Osteocyte (in vitro differentiated cells): ENCODE data around the gene RORB. TPM values are rescaled to one million over a fixed set of nuclear protein-coding genes. Genes with fewer than 3 reads are reported as not detected.

ENCODE experiments used
- DNase-seq: peaks from one replicate; pipeline ENCODE4 v3.0.0; 2021; ENCODE audit warnings: mixed read lengths; ENCODE audit not compliant: unreplicated experiment; ENCODE audit errors: extremely low spot score
- H3K27ac Mint-ChIP-seq: one replicate; pipeline ENCODE4 v1.8.0; 2021; ENCODE audit warnings: mild to moderate bottlenecking, mixed read lengths; ENCODE audit not compliant: unreplicated experiment
- H3K27me3 Mint-ChIP-seq: one replicate; pipeline ENCODE4 v1.8.0; 2021; ENCODE audit warnings: mixed read lengths; ENCODE audit not compliant: unreplicated experiment
- H3K36me3 Mint-ChIP-seq: one replicate; pipeline ENCODE4 v1.8.0; 2021; ENCODE audit warnings: mixed read lengths; ENCODE audit not compliant: unreplicated experiment
- H3K4me1 Mint-ChIP-seq: one replicate; pipeline ENCODE4 v1.8.0; 2021; ENCODE audit warnings: mixed read lengths; ENCODE audit not compliant: unreplicated experiment
- H3K4me3 Mint-ChIP-seq: one replicate; pipeline ENCODE4 v1.8.0; 2021; ENCODE audit warnings: mild to moderate bottlenecking, moderate library complexity, mixed read lengths; ENCODE audit not compliant: unreplicated experiment
- H3K9me3 Mint-ChIP-seq: one replicate; pipeline ENCODE4 v1.8.0; 2021; ENCODE audit warnings: mixed read lengths; ENCODE audit not compliant: unreplicated experiment
- total RNA-seq: library from RNA; stranded (reverse); gene quantifications from 2 replicates; pipeline ENCODE4 v1.2.1, GENCODE V29; 2021
- TF ChIP-seq, protein P1 (sequence below): fragments of 200-600 bp; sonication (generic); IDR thresholded peaks from 2 replicates; pipeline ENCODE4 v1.5.0; 2021; ENCODE audit warnings: antibody characterized with exemption, mild to moderate bottlenecking, moderate library complexity

RORB gene
- total RNA-seq, 1 donor from 2014 or later, result not detected

DNA sequence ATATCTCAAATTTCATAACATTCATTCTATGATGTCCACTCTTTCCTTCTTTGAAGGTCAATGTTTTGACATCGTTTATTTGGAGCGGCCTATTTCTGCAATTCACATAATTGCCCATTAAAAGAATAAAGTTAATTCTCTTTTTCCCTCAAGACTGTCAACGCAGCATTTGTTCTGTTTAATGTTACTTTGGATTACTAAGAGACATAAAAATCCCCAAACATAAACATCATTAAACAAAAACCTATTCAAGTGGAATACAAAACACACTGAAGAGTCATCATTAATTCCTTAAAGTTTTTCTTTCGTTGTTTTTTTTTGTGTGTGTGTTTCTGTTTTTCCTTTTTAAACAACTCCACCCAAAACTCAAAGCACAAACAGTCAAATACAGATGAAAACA is 239.5 kb downstream of the RORB start:
- peaks cover 44% of the 10 kb centered on the region for H3K27me3 Mint-ChIP-seq
- no peak overlapping the region for H3K27ac Mint-ChIP-seq
- TF ChIP-seq, protein P1, sequence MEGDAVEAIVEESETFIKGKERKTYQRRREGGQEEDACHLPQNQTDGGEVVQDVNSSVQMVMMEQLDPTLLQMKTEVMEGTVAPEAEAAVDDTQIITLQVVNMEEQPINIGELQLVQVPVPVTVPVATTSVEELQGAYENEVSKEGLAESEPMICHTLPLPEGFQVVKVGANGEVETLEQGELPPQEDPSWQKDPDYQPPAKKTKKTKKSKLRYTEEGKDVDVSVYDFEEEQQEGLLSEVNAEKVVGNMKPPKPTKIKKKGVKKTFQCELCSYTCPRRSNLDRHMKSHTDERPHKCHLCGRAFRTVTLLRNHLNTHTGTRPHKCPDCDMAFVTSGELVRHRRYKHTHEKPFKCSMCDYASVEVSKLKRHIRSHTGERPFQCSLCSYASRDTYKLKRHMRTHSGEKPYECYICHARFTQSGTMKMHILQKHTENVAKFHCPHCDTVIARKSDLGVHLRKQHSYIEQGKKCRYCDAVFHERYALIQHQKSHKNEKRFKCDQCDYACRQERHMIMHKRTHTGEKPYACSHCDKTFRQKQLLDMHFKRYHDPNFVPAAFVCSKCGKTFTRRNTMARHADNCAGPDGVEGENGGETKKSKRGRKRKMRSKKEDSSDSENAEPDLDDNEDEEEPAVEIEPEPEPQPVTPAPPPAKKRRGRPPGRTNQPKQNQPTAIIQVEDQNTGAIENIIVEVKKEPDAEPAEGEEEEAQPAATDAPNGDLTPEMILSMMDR, result no peak
- no peaks in the 10 kb centered on the region for H3K36me3 Mint-ChIP-seq
- H3K4me1 Mint-ChIP-seq, result no peaks in the 10 kb centered on the region
- DNase-seq, result no peak
- H3K9me3 Mint-ChIP-seq, result no peaks in the 10 kb centered on the region
- H3K4me3 Mint-ChIP-seq, result no peak overlapping the region

DNA sequence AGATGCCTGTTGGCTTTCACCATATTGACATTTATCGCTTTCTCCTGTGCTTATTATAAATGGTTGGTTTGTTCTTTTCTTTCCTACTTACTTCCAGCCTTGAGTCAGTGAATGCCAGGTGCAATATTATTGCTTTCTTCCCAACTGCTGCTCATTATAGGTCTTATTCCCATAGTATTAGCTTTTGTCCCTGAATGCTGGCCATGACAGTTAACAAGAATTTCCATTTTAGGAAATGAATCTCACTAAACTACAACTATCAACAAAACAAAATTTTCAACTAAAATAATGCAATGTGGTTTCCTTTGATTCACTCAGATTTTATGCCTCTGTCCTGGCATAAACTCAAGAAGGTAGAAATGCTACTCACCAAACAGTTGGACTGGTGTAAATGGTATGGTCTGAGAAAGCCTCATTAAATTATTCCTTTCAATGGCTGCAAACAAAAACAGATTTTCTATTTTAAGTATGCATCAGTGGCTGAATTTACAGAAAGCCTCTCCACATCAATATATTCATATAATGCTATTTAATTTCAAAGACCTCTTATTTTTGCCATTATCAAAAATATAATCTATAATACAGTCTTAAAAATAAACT is 245.2 kb downstream of the RORB start:
- H3K27me3 Mint-ChIP-seq, result peaks cover 62% of the 10 kb centered on the region
- no peaks in the 10 kb centered on the region for H3K9me3 Mint-ChIP-seq
- TF ChIP-seq, protein P1, result no peak
- H3K36me3 Mint-ChIP-seq, result no peaks in the 10 kb centered on the region
- no peak overlapping the region for H3K4me3 Mint-ChIP-seq
- no peak for DNase-seq
- peaks cover 3% of the 10 kb centered on the region for H3K4me1 Mint-ChIP-seq
- no peak overlapping the region for H3K27ac Mint-ChIP-seq
